HCT116 (cell line): ENCODE data around the gene GRIPAP1. TPM values are rescaled to one million over a fixed set of nuclear protein-coding genes. Genes with fewer than 3 reads are reported as not detected.

ENCODE experiments used
- ATAC-seq: fragments of 200-7000 bp; cut with Tn5 transposase; 2 replicates; pipeline ENCODE4 v1.9.1; 2020; ENCODE audit warnings: mild to moderate bottlenecking, moderate library complexity
- BruUV-seq: library from RNA; stranded (reverse); fragments of 400-500 nt; replicated peaks from 2 replicates; lab custom pipeline; 2021; lab: Mats Ljungman, UMichigan
- CTCF ChIA-PET: fragments of 300-600 bp; sonication (Branson Sonifier 250); formaldehyde crosslinking; loops from one replicate; lab custom pipeline; 2021; ENCODE audit warnings: antibody characterized with exemption; lab: Charles Lee
- POLR2A ChIA-PET: fragments of 300-600, 350-600 bp; sonication (Branson Sonifier 250); formaldehyde crosslinking; loops from one replicate; lab custom pipeline; 2021; ENCODE audit warnings: antibody characterized with exemption; lab: Charles Lee
- RAD21 ChIA-PET, 2 experiments: fragments of 300-600 bp; sonication (Branson Sonifier 250); formaldehyde crosslinking; loops; one replicate each; lab custom pipeline; 2023; ENCODE audit warnings: low total read pairs in 2 of 2; ENCODE audit not compliant: uncharacterized antibody in 2 of 2, unreplicated experiment in 2 of 2, low non-redundant PET in 1 of 2; lab: Charles Lee
- DNase-seq: peaks from one replicate; pipeline ENCODE4 v3.0.0-alpha.2; 2010; ENCODE audit warnings: low read depth, low spot score
- H2AFZ ChIP-seq: fragments of 200-600 bp; shearing (Covaris generic), sonication (generic); 2 replicates; pipeline ENCODE4 v1.6.1; 2017; ENCODE audit warnings: low read depth, mixed run types, mixed read lengths, antibody characterized with exemption, low read length; ENCODE audit not compliant: poor library complexity, severe bottlenecking
- H3K27ac ChIP-seq: 2 replicates; pipeline ENCODE4 v1.5.1; 2012; ENCODE audit warnings: low read depth, low read length
- H3K27me3 ChIP-seq: fragments of 200-600 bp; sonication (generic); 2 replicates; pipeline ENCODE4 v1.6.1; 2016; ENCODE audit warnings: mixed run types, low read length, mixed read lengths; ENCODE audit not compliant: insufficient read depth
- H3K36me3 ChIP-seq, 2 experiments: fragments of 200-500 bp in 1 of 2; fragments of 200-600 bp in 1 of 2; sonication (Bioruptor generic) in 1 of 2; sonication (generic) in 1 of 2; 2 replicates each; pipeline versions ENCODE4 v1.5.1 to v1.6.1; 2014 to 2016; ENCODE audit warnings: low read length in 2 of 2, inconsistent platforms in 1 of 2, mixed read lengths in 1 of 2, mixed run types in 1 of 2; ENCODE audit not compliant: insufficient read depth in 2 of 2, control insufficient read depth in 1 of 2
- H3K4me1 ChIP-seq, 2 experiments: fragments of 200-600 bp in 1 of 2; sonication (generic) in 1 of 2; 2 replicates each; pipeline versions ENCODE4 v1.5.1 to v1.6.1; 2012 to 2017; ENCODE audit warnings: low read length in 2 of 2, inconsistent platforms in 1 of 2, mild to moderate bottlenecking in 1 of 2, mixed read lengths in 1 of 2, mixed run types in 1 of 2, moderate library complexity in 1 of 2; ENCODE audit not compliant: insufficient read depth in 2 of 2, control insufficient read depth in 1 of 2
- H3K4me2 ChIP-seq: fragments of 200-600 bp; sonication (generic); 2 replicates; pipeline ENCODE4 v1.6.1; 2017; ENCODE audit warnings: mixed run types, low read length, mixed read lengths
- H3K4me3 ChIP-seq, 2 experiments: fragments of 200-600 bp in 1 of 2; sonication (generic) in 1 of 2; replicated peaks in 1 of 2; 2 replicates each; pipeline ENCODE4 v1.5.1; 2011 to 2016; ENCODE audit warnings: low read length in 2 of 2, control low read depth in 1 of 2, low read depth in 1 of 2, mild to moderate bottlenecking in 1 of 2, mixed read lengths in 1 of 2, mixed run types in 1 of 2
- H3K79me2 ChIP-seq: fragments of 200-600 bp; sonication (generic); 2 replicates; pipeline ENCODE4 v1.6.1; 2017; ENCODE audit warnings: mild to moderate bottlenecking, mixed run types, low read length, moderate library complexity, mixed read lengths; ENCODE audit not compliant: insufficient read depth
- H3K9ac ChIP-seq: fragments of 200-600 bp; sonication (generic); 2 replicates; pipeline ENCODE4 v1.6.1; 2016; ENCODE audit warnings: low read length, mixed read lengths
- H3K9me2 ChIP-seq: fragments of 200-600 bp; sonication (generic), shearing (Covaris generic); 2 replicates; pipeline ENCODE4 v1.6.1; 2017; ENCODE audit warnings: mixed run types, mild to moderate bottlenecking, moderate library complexity; ENCODE audit not compliant: insufficient read depth
- H3K9me3 ChIP-seq, 2 experiments: fragments of 200-500 bp in 1 of 2; fragments of 200-600 bp in 1 of 2; sonication (Bioruptor generic) in 1 of 2; sonication (generic) in 1 of 2; 2 replicates each; pipeline ENCODE4 v1.6.1; 2014 to 2017; ENCODE audit warnings: low read length in 2 of 2, mixed read lengths in 2 of 2, inconsistent platforms in 1 of 2, low read depth in 1 of 2, mild to moderate bottlenecking in 1 of 2, mixed run types in 1 of 2, moderate library complexity in 1 of 2; ENCODE audit not compliant: control insufficient read depth in 1 of 2, insufficient read depth in 1 of 2
- H4K20me1 ChIP-seq: fragments of 200-600 bp; sonication (generic), shearing (Covaris generic); 2 replicates; pipeline ENCODE4 v1.6.1; 2017; ENCODE audit warnings: mixed run types, mild to moderate bottlenecking, moderate library complexity; ENCODE audit not compliant: insufficient read depth
- ATF3 ChIP-seq: IDR thresholded peaks from 2 replicates; pipeline ENCODE4 v1.6.1; 2012
- EGR1 ChIP-seq: IDR thresholded peaks from 2 replicates; pipeline ENCODE4 v1.6.1; 2012; ENCODE audit warnings: low read depth
- EZH2 ChIP-seq: fragments of 200-600 bp; sonication (generic); IDR thresholded peaks from 2 replicates; pipeline ENCODE4 v1.6.1; 2017; ENCODE audit warnings: antibody characterized with exemption, mixed run types
- EZH2phosphoT487 ChIP-seq: fragments of 200-600 bp; IDR thresholded peaks from 2 replicates; pipeline ENCODE4 v1.6.1; 2018; ENCODE audit warnings: antibody characterized with exemption, borderline replicate concordance
- FOSL1 ChIP-seq: IDR thresholded peaks from 2 replicates; pipeline ENCODE4 v1.6.1; 2012; ENCODE audit warnings: low read depth
- JUND ChIP-seq: IDR thresholded peaks from 2 replicates; pipeline ENCODE4 v1.6.1; 2012
- MAX ChIP-seq: IDR thresholded peaks from 2 replicates; pipeline ENCODE4 v1.6.1; 2012
- POLR2AphosphoS5 ChIP-seq: IDR thresholded peaks from 2 replicates; pipeline ENCODE4 v1.6.1; 2011; ENCODE audit warnings: mild to moderate bottlenecking, low read depth, low read length, moderate library complexity
- RAD21 ChIP-seq: IDR thresholded peaks from 2 replicates; pipeline ENCODE4 v1.6.1; 2012; ENCODE audit warnings: low read depth, mild to moderate bottlenecking
- REST ChIP-seq: IDR thresholded peaks from 2 replicates; pipeline ENCODE4 v1.6.1; 2012; ENCODE audit warnings: low read depth
- SIN3A ChIP-seq: IDR thresholded peaks from 2 replicates; pipeline ENCODE4 v1.6.1; 2012; ENCODE audit warnings: low read depth
- SRF ChIP-seq: IDR thresholded peaks from 2 replicates; pipeline ENCODE4 v1.6.1; 2012; ENCODE audit warnings: low read depth
- TCF7L2 ChIP-seq: IDR thresholded peaks from 2 replicates; pipeline ENCODE4 v1.7.0; 2011; ENCODE audit warnings: borderline replicate concordance, inconsistent platforms; ENCODE audit not compliant: insufficient read depth, insufficient read length; ENCODE audit errors: extremely low read depth
- YY1 ChIP-seq: IDR thresholded peaks from 2 replicates; pipeline ENCODE4 v1.6.1; 2011; ENCODE audit warnings: low read length, low read depth, moderate library complexity, mild to moderate bottlenecking; ENCODE audit not compliant: insufficient replicate concordance; ENCODE audit errors: extremely low read depth
- ZBTB33 ChIP-seq: IDR thresholded peaks from 2 replicates; pipeline ENCODE4 v1.6.1; 2011; ENCODE audit warnings: mild to moderate bottlenecking, low read length, moderate library complexity; ENCODE audit not compliant: insufficient replicate concordance; ENCODE audit errors: extremely low read depth
- ZFX ChIP-seq: fragments of 450-650 bp; IDR thresholded peaks from 2 replicates; pipeline ENCODE4 v1.6.1; 2017
- intact Hi-C: fragments of 100-400 bp; cut with micrococcal nuclease; formaldehyde crosslinking; loops from 2 replicates; pipeline ENCODE4 v1.10.0; 2022
- total RNA-seq: library from RNA; stranded (reverse); gene quantifications from one replicate; pipeline ENCODE4 v1.2.1, GENCODE V29; 2021; ENCODE audit not compliant: unreplicated experiment

Gene GRIPAP1
- total RNA-seq, 1 experiment from 2014 or later: 39.4 TPM

- no peaks in the 10 kb centered on the region for H3K27me3 ChIP-seq
- H3K4me1 ChIP-seq: peaks cover 0 to 10% of the 10 kb centered on the region in 2 experiments; a peak in 1 of 4 replicates
- no peak overlapping the region for H3K4me3 ChIP-seq
- no peak overlapping the region for H3K27ac ChIP-seq
- CTCF ChIA-PET: no interaction called here
- no TSS peak for BruUV-seq
- RAD21 ChIA-PET: no interaction called here
- intact Hi-C loops: no loop called here
- ATAC-seq (no peak), DNase-seq (no peak)
- H3K9me3 ChIP-seq: no peaks in the 10 kb centered on the region
- H3K79me2 ChIP-seq: peaks cover 5% of the 10 kb centered on the region; the same call in 1 of the 2 replicates
- no peaks in the 10 kb centered on the region; a peak in 1 of 4 replicates for H3K36me3 ChIP-seq
- no peak for TF ChIP-seq FOSL1
- TF ChIP-seq YY1: no peak
- no peak for TF ChIP-seq RAD21
- no peak for TF ChIP-seq ZBTB33
- no peak for TF ChIP-seq EZH2
- TF ChIP-seq REST: no peak
- no peak for TF ChIP-seq EGR1
- TF ChIP-seq ZFX: no peak
- no peak for TF ChIP-seq JUND
- TF ChIP-seq EZH2phosphoT487: no peak
- no peak for TF ChIP-seq MAX
- no peak for TF ChIP-seq TCF7L2
- TF ChIP-seq SIN3A: no peak
- TF ChIP-seq ATF3: no peak
- no peak for TF ChIP-seq POLR2AphosphoS5
- no peak for TF ChIP-seq SRF
- no peak overlapping the region for H3K9ac ChIP-seq
- H2AFZ ChIP-seq: no peak overlapping the region
- POLR2A ChIA-PET: no interaction called here
- H3K9me2 ChIP-seq: no peaks in the 10 kb centered on the region
- H4K20me1 ChIP-seq: no peaks in the 10 kb centered on the region
- H3K4me2 ChIP-seq: no peak overlapping the region
These were observed 3.0 kb downstream of the GRIPAP1 start for GRCh38 chrX:48999030-48999429.
